Endometrial microvascular endothelial cells (primary cell): Measurements from ENCODE around the gene AMDHD1. TPM values are rescaled to one million over a fixed set of nuclear protein-coding genes. Genes with fewer than 3 reads are reported as not detected.
"Not testable (repeated sequence)": the region's sequence is repeated elsewhere in the genome, so short reads cannot be mapped to it uniquely, and the experiment has no call there.

Source experiments
- in situ Hi-C: cut with HindIII; loops from 2 replicates; pipeline ENCODE4 v1.10.0; 2017; ENCODE audit warnings: low sequenced_read_pairs, low pct_unique_long_range_greater_than_20kb; ENCODE audit errors: inconsistent ontology term
- total RNA-seq: library from RNA; depleted of rRNA; stranded (reverse); fragments of >200 nt; gene quantifications from one replicate; pipeline ENCODE4 v1.2.3, GENCODE V29; 2015; ENCODE audit errors: inconsistent ontology term

Gene AMDHD1
- total RNA-seq, 1 donor from 2014 or later, result not detected

- in situ Hi-C loops, result no loop called here
These were observed 16.0 kb downstream of the AMDHD1 start for GRCh38 chr12:95959107-95959506.

DNA sequence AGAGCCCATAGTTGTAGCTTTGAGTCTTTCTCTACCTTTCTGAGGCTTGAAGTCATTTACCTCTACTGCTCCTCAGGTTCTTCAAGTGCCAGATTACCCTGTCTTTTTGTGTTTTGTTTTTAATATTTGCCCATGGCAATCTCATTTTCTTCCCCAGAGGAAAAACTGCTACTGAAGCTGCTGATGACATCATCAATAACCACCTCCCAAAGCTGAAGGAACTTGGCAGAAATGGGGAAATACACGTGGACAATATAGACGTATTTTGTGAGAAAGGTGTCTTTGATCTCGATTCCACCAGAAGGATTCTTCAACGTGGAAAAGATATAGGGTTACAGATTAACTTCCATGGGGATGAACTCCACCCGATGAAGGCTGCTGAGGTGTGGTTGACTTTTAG lies 17.1 kb downstream of the AMDHD1 start:
- in situ Hi-C loops, result no loop called here

- in situ Hi-C loops, result no loop called here
These were observed 19.1 kb downstream of the AMDHD1 start for GRCh38 chr12:95962222-95962621.

DNA sequence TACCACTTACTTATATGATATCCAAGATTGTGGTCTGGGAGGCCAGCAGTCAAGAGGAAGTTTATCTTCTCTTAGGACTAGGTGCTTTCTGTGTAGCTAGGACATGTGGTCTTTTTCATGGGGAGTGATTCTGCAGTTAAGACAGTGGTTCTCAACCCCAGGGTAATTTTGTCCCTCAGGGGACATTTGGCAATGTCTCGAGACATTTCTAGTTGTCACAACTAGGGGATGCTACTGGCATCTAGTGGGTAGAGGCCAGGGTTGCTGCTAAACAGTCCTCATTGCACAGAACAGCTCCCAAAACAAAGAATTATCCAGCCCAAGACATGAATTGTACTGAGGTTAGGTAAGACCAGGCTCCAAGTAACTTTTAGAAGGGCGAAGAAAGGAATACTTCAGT lies 20.0 kb downstream of the AMDHD1 start:
- in situ Hi-C loops, result no loop called here

- in situ Hi-C loops, result no loop called here
These were observed 23.2 kb downstream of the AMDHD1 start for GRCh38 chr12:95966287-95966870.

- in situ Hi-C loops, result no loop called here
These were observed 24.2 kb downstream of the AMDHD1 start for GRCh38 chr12:95967301-95967700.

GRCh38 chr12:95969116-95969515 lies 26.0 kb downstream of the AMDHD1 start:
- in situ Hi-C loops, result not testable (repeated sequence)

DNA sequence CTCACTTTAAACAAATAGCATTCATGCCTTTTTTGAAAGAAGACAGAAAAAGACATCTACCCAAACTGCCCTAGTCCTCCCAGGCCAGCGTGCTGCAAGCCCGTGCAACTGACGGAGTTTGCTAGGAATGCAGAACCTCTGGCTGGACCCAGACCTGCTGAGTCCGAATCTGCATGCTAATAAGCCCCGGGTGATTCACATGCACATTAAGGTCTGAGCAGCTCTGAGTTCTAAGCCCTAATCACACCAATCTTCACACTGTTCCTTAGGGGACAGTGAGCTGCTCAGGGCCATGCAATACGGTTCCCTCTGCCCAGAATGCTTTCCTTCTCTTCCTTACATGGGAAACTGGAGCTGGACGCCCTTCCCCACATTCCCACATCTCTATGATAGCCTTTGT lies 27.8 kb downstream of the AMDHD1 start:
- in situ Hi-C loops, result no loop called here

- in situ Hi-C loops, result no loop called here
These were observed 29.8 kb downstream of the AMDHD1 start for GRCh38 chr12:95972832-95973456.

- in situ Hi-C loops, result no loop called here
These were observed 31.2 kb downstream of the AMDHD1 start for GRCh38 chr12:95974358-95974757.

GRCh38 chr12:95975491-95975890 lies 32.4 kb downstream of the AMDHD1 start:
- in situ Hi-C loops, result no loop called here

- in situ Hi-C loops, result no loop called here
These were observed 33.3 kb downstream of the AMDHD1 start for GRCh38 chr12:95976416-95976832.

DNA sequence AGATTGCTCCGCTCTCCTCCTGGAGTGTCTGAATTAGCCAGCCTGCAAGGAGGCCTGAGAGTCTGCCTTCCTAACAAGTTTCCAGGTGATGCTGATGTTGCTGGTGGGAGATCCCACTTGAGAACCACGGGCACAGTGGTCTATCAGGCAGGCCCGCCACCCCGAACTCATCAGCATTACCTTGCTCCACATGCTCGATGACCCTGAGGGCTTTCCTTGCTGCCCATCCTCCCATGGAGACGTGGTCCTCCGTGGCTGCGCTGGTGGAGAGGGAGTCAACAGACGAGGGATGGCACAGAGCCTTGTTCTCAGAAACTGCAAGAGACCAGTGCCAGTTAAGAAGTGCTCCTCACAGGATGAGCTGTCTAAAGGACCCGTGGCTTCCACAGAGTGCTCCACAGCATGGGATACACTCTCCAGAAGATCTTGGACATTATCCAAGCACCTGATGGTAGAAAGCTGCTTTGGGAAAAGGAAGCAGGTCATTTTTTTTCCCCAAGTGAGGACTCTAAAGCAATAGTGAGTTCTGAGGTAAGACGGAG lies 34.7 kb downstream of the AMDHD1 start:
- in situ Hi-C loops, result no loop called here

- in situ Hi-C loops, result no loop called here
These were observed 35.2 kb downstream of the AMDHD1 start for GRCh38 chr12:95978351-95978750.

GRCh38 chr12:95978774-95979173 lies 35.6 kb downstream of the AMDHD1 start:
- in situ Hi-C loops, result no loop called here

- in situ Hi-C loops, result no loop called here
These were observed 37.3 kb downstream of the AMDHD1 start for GRCh38 chr12:95980437-95980836.

DNA sequence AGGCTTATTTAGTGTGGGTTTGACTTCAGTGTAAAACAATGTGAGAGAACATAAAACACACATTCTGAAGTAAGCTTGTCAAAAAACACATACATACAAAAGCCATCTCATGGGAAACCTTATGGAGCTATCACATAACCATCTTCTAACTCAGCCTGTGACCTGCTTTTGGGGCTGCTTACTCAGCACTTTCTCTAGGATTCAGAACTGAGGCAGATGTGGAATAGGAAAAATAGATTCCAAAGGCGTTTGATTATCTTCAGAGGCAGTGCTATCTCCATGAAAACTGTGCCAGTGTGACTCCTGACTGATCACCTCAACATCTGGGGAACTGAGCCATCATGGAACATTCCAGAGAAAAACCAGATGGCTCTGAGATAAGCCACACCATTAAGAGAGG lies 39.5 kb downstream of the AMDHD1 start:
- in situ Hi-C loops, result no loop called here

GRCh38 chr12:95984682-95985081 lies 41.6 kb downstream of the AMDHD1 start:
- in situ Hi-C loops, result no loop called here

DNA sequence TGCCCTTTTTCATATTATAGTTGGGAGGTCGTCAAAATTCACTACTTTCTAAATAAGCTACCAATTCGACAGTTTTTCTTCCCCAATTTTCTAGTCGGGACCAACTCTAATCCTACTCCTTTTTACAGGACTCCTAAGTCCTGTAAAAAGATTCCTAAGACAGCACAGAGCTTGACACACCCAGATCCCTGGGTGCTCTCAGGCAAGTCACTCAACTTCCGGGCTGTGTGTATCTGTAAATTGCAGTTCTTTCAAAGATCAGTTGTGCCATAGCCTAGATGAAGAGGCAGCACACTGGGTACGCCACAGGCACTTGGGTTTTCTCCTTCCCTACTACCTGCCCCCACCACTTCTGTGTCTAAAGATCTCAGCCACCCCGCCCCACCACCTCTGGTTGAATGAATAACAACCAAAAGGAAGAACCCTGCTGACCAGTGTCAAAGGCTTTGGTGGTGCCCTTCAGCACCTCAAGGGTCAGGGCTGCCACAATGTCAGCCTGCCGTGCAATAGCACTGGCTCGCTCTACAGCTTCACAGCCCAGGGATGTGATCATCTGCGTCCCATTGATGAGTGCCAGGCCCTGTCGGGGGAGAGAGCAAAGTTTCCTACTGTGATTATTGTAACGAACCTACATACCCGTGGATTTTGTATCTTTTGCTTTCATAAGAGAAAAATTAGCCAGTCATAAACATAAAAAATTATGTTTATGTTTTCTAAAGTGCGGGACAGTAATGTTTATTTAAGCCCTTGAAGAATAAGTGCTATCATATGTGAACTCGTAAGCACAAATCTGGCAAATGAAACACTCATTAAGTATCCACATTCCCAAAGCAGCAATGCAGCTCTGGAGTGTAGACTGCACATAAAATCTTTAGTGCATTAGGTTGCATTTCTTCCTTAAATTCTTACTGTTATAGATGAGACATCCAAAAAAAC lies 43.8 kb downstream of the AMDHD1 start:
- in situ Hi-C loops, result no loop called here
